Nephron progenitor cell (in vitro differentiated cells): ENCODE measurements around the gene MGA.
A peak's percentile ranks its signal among the peaks of the same experiment; 100 is the strongest.

ENCODE experiments used
- DNase-seq: peaks from one replicate; pipeline ENCODE4 v3.0.0; 2021
- H3K27ac Mint-ChIP-seq: 2 replicates; pipeline ENCODE4 v1.8.0; 2021; ENCODE audit warnings: mild to moderate bottlenecking, moderate library complexity, mixed read lengths
- H3K27me3 Mint-ChIP-seq: 2 replicates; pipeline ENCODE4 v1.8.0; 2021; ENCODE audit warnings: mild to moderate bottlenecking, low read depth, mixed read lengths; ENCODE audit not compliant: poor library complexity
- H3K36me3 Mint-ChIP-seq: 2 replicates; pipeline ENCODE4 v1.8.0; 2021; ENCODE audit warnings: low read depth, mixed read lengths
- H3K4me1 Mint-ChIP-seq: 2 replicates; pipeline ENCODE4 v1.8.0; 2021; ENCODE audit warnings: mixed read lengths
- H3K4me3 Mint-ChIP-seq: 2 replicates; pipeline ENCODE4 v1.8.0; 2021; ENCODE audit warnings: mild to moderate bottlenecking, moderate library complexity, mixed read lengths
- H3K9me3 Mint-ChIP-seq: 2 replicates; pipeline ENCODE4 v1.8.0; 2021; ENCODE audit warnings: mild to moderate bottlenecking, moderate library complexity, mixed read lengths
- TF ChIP-seq, protein P1 (sequence below): fragments of 200-600 bp; sonication (generic); IDR thresholded peaks from 2 replicates; pipeline ENCODE4 v1.5.0; 2021; ENCODE audit warnings: antibody characterized with exemption

The MGA gene

GRCh38 chr15:41756198-41756597 lies 96.0 kb downstream of the MGA start:
- Mint-ChIP-seq H3K9me3 (no peaks in the 10 kb centered on the region), H3K27ac (peak overlapping the region; percentile 49), H3K36me3 (peaks cover 42% of the 10 kb centered on the region), H3K4me1 (no peaks in the 10 kb centered on the region), H3K4me3 (no peak overlapping the region), H3K27me3 (no peaks in the 10 kb centered on the region)
- TF ChIP-seq, protein P1, sequence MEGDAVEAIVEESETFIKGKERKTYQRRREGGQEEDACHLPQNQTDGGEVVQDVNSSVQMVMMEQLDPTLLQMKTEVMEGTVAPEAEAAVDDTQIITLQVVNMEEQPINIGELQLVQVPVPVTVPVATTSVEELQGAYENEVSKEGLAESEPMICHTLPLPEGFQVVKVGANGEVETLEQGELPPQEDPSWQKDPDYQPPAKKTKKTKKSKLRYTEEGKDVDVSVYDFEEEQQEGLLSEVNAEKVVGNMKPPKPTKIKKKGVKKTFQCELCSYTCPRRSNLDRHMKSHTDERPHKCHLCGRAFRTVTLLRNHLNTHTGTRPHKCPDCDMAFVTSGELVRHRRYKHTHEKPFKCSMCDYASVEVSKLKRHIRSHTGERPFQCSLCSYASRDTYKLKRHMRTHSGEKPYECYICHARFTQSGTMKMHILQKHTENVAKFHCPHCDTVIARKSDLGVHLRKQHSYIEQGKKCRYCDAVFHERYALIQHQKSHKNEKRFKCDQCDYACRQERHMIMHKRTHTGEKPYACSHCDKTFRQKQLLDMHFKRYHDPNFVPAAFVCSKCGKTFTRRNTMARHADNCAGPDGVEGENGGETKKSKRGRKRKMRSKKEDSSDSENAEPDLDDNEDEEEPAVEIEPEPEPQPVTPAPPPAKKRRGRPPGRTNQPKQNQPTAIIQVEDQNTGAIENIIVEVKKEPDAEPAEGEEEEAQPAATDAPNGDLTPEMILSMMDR = no peak
- DNase-seq = no peak

DNA sequence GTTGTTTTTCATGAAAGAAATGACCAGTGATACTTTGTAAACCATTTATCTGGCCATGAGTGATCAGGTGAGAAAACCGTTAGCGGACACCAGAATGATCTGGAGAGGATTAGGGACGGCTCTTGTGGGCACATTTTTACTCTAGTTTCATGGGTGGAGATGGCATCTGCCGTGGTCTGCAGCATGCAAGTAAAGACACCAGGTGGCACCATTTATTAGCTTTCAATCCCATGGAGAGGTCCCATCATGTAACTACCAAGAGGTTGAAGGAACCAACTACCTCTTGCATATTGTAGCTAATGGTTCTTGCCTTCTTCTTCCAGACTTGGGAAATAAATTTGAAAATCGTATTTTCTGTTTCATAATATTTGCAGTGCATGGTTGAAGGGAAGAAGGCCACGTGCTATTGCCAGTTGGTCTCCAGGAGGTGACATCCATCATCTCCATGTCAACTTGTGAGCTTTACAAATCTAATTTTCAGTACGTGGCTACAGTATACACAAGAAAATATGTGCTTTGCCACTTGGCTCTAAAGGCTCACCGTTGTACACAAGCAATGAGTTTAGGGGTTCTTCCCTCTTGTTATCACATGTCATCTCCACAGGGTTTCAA lies 112.6 kb downstream of the MGA start:
- Mint-ChIP-seq H3K27me3 (peaks cover 5% of the 10 kb centered on the region), H3K4me1 (peaks cover 44% of the 10 kb centered on the region), H3K27ac (no peak overlapping the region), H3K4me3 (peak overlapping the region; percentile 92), H3K36me3 (peaks cover 13% of the 10 kb centered on the region), H3K9me3 (no peaks in the 10 kb centered on the region)
- TF ChIP-seq, protein P1 = peak; percentile 51
- DNase-seq = peak; percentile 18

GRCh38 chr15:41773332-41773728 lies 113.1 kb downstream of the MGA start:
- peak overlapping the region; percentile 92 for H3K4me3 Mint-ChIP-seq
- peaks cover 49% of the 10 kb centered on the region for H3K4me1 Mint-ChIP-seq

DNA sequence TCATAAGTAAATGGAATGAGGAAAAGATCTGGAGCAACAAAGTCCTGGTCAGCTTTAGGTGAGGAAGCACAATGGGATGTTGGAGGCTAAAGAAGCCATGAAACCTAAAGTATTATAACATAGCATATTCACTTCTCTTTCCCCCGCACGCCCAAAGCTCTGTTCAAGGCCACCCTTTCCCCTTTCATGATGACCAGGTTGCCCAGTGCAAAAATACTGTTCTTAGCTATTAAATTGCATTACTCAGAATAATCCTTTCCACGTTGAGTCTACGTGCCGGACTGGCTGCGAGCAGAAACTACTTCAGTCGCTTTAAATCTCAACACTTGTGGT lies 113.5 kb downstream of the MGA start:
- Mint-ChIP-seq H3K27ac (peak overlapping the region; percentile 93), H3K27me3 (peaks cover 5% of the 10 kb centered on the region), H3K4me1 (peaks cover 51% of the 10 kb centered on the region), H3K4me3 (peak overlapping the region; percentile 92), H3K9me3 (no peaks in the 10 kb centered on the region), H3K36me3 (peaks cover 13% of the 10 kb centered on the region)
- DNase-seq = no peak
- TF ChIP-seq, protein P1 = no peak

More at GRCh38 chr15:41773332-41773728, 113.1 kb downstream of the MGA start:
- Mint-ChIP-seq H3K36me3 (peaks cover 13% of the 10 kb centered on the region), H3K27me3 (peaks cover 5% of the 10 kb centered on the region), H3K9me3 (no peaks in the 10 kb centered on the region), H3K27ac (peak overlapping the region; percentile 93)
- no peak for DNase-seq
- TF ChIP-seq, protein P1 = no peak

GRCh38 chr15:41774062-41774881 lies 114.1 kb downstream of the MGA start, which contains the start of gene MAPKBP1:
MAPKBP1 (plus strand) TSS chr15:41774484; CDS start chr15:41775276, 792 bp downstream.
- peak; percentile 98 for DNase-seq
- H3K36me3 Mint-ChIP-seq = peaks cover 13% of the 10 kb centered on the region
- H3K27me3 Mint-ChIP-seq = peaks cover 5% of the 10 kb centered on the region
- TF ChIP-seq, protein P1 = peak; percentile 65
- H3K4me1 Mint-ChIP-seq = peaks cover 51% of the 10 kb centered on the region
- H3K4me3 Mint-ChIP-seq = peak within 1 kb of the TSS; percentile 92
- peak within 1 kb of the TSS; percentile 93 for H3K27ac Mint-ChIP-seq
- no peaks in the 10 kb centered on the region for H3K9me3 Mint-ChIP-seq
